Caco-2 (cell line): ENCODE data around the gene KLF1. TPM values are rescaled to one million over a fixed set of nuclear protein-coding genes. Genes with fewer than 3 reads are reported as not detected.
A peak's percentile ranks its signal among the peaks of the same experiment; 100 is the strongest.

ENCODE experiments used
- BruUV-seq: library from RNA; stranded (reverse); fragments of 400-500 nt; replicated peaks from 2 replicates; lab custom pipeline; 2021; lab: Mats Ljungman, UMichigan
- CTCF ChIA-PET: fragments of 300-600 bp; sonication (Branson Sonifier 250); formaldehyde crosslinking; loops from one replicate; lab custom pipeline; 2022; ENCODE audit warnings: antibody characterized with exemption; lab: Charles Lee
- POLR2A ChIA-PET: fragments of 300-600 bp; sonication (Branson Sonifier 250); formaldehyde crosslinking; loops from one replicate; lab custom pipeline; 2022; ENCODE audit warnings: antibody characterized with exemption; lab: Charles Lee
- DNase-seq, 2 experiments: peaks; one replicate each; pipeline versions ENCODE4 v3.0.0 to v3.0.0-alpha.2; 2020 to 2022
- H3K27me3 ChIP-seq: replicated peaks from 2 replicates; pipeline ENCODE4 v1.6.0; 2011; ENCODE audit warnings: low read length; ENCODE audit not compliant: control insufficient read depth, insufficient read depth
- H3K36me3 ChIP-seq: 2 replicates; pipeline ENCODE4 v1.5.1; 2011; ENCODE audit warnings: low read length; ENCODE audit not compliant: control insufficient read depth, insufficient read depth
- H3K4me1 ChIP-seq: fragments of 250-450 bp; sonication (Bioruptor Pico); 2 replicates; pipeline ENCODE4 v1.5.1; 2020; ENCODE audit warnings: mild to moderate bottlenecking
- H3K4me3 ChIP-seq: 2 replicates; pipeline ENCODE4 v1.5.1; 2011; ENCODE audit warnings: low read depth, mild to moderate bottlenecking, control low read depth, low read length
- H3K9me3 ChIP-seq: fragments of 250-450 bp; sonication (Bioruptor Pico); 2 replicates; pipeline ENCODE4 v1.5.1; 2020; ENCODE audit warnings: mild to moderate bottlenecking, moderate library complexity
- H3K27ac Mint-ChIP-seq: one replicate; pipeline ENCODE4 v1.8.0; 2022; ENCODE audit warnings: mixed read lengths; ENCODE audit not compliant: unreplicated experiment
- H3K27me3 Mint-ChIP-seq: one replicate; pipeline ENCODE4 v1.8.0; 2022; ENCODE audit warnings: mixed read lengths; ENCODE audit not compliant: insufficient read depth, unreplicated experiment
- H3K36me3 Mint-ChIP-seq: one replicate; pipeline ENCODE4 v1.8.0; 2022; ENCODE audit warnings: mild to moderate bottlenecking, mixed read lengths; ENCODE audit not compliant: insufficient read depth, unreplicated experiment
- H3K4me1 Mint-ChIP-seq: one replicate; pipeline ENCODE4 v1.8.0; 2022; ENCODE audit warnings: low read depth, mixed read lengths; ENCODE audit not compliant: unreplicated experiment
- H3K4me3 Mint-ChIP-seq: one replicate; pipeline ENCODE4 v1.8.0; 2022; ENCODE audit warnings: mild to moderate bottlenecking, moderate library complexity, mixed read lengths; ENCODE audit not compliant: unreplicated experiment
- H3K9me3 Mint-ChIP-seq: one replicate; pipeline ENCODE4 v1.8.0; 2022; ENCODE audit warnings: mixed read lengths; ENCODE audit not compliant: unreplicated experiment
- intact Hi-C: fragments of 100-400 bp; cut with micrococcal nuclease; formaldehyde crosslinking; loops from one replicate; pipeline ENCODE4 v1.10.0; 2022; ENCODE audit not compliant: unreplicated experiment
- total RNA-seq: library from RNA; stranded (reverse); gene quantifications from 2 replicates; pipeline ENCODE4 v1.2.3, GENCODE V29; 2022
- TF ChIP-seq, protein P1 (sequence below), 2 experiments: fragments of 200-600 bp in 1 of 2; IDR thresholded peaks; 1 replicate in 1 of 2; 2 replicates in 1 of 2; pipeline versions ENCODE4 v1.5.1 to v1.8.0; 2011 to 2022; ENCODE audit warnings: antibody characterized with exemption in 1 of 2, control low read depth in 1 of 2, inconsistent platforms in 1 of 2, low read depth in 1 of 2, low read length in 1 of 2, mild to moderate bottlenecking in 1 of 2, moderate library complexity in 1 of 2; ENCODE audit not compliant: insufficient read depth in 1 of 2, severe bottlenecking in 1 of 2, unreplicated experiment in 1 of 2

KLF1 gene
- total RNA-seq, 1 experiment from 2014 or later = not detected

DNA sequence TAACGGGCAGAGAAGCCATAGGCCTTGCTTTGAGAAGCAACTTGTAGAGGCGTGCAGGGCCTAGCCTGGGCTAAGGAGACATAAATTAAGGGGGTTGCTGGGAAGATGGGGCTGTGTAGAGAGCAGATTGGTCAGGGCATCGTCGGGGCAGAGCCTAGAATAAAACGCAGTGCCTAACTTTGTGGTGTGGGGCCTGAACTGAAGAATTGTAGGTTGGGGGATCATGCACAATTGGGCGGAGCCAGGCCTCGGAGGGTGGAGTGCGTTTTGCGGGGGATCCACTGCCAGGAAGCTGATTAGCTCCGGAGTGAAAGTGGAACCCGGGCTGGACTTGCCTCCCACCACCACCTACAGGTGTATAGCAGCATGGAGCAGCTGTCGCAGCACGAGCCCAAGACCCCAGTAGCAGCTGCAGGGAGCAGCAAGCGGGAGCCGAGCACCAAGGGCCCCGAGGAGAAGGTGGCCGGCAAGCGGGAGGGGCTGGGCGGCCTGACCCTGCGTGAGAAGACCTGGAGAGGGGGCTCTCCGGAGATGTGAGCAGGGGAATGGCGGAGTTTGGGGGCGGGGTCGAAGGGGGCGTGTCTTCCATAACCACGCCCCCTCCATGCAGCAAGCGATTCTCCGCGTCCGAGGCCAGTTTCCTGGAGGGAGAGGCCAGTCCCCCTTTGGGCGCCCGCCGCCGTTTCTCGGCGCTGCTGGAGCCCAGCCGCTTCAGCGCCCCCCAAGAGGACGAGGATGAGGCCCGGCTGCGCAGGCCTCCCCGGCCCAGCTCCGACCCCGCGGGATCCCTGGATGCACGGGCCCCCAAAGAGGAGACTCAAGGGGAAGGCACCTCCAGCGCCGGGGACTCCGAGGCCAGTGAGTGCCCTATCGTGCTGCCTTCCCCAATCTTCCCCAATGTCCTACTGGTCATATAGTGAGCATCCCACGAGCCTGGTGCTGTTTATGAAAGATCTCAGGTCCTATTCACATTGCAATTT lies 19.6 kb downstream of the KLF1 start:
- intact Hi-C loops = no loop called here
- DNase-seq = peak; percentile 54 to 58
- no peaks in the 10 kb centered on the region for H3K27me3 ChIP-seq
- ChIA-PET POLR2A (no interaction called here), CTCF (interaction anchor here (1.1 kb wide), 1 partner anchor 19 kb away, joined by 3 read pairs; no protein-coding TSS in a partner anchor)
- peaks cover 5% of the 10 kb centered on the region for H3K36me3 Mint-ChIP-seq
- no peak overlapping the region for H3K27ac Mint-ChIP-seq
- no peaks in the 10 kb centered on the region for H3K9me3 ChIP-seq
- peak overlapping the region; percentile 27 for H3K4me3 ChIP-seq
- TF ChIP-seq, protein P1, sequence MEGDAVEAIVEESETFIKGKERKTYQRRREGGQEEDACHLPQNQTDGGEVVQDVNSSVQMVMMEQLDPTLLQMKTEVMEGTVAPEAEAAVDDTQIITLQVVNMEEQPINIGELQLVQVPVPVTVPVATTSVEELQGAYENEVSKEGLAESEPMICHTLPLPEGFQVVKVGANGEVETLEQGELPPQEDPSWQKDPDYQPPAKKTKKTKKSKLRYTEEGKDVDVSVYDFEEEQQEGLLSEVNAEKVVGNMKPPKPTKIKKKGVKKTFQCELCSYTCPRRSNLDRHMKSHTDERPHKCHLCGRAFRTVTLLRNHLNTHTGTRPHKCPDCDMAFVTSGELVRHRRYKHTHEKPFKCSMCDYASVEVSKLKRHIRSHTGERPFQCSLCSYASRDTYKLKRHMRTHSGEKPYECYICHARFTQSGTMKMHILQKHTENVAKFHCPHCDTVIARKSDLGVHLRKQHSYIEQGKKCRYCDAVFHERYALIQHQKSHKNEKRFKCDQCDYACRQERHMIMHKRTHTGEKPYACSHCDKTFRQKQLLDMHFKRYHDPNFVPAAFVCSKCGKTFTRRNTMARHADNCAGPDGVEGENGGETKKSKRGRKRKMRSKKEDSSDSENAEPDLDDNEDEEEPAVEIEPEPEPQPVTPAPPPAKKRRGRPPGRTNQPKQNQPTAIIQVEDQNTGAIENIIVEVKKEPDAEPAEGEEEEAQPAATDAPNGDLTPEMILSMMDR (IDR thresholded peaks at IDR 0.05; ENCODE audit: insufficient read depth in 1 of 2, low read depth in 1 of 2, low read length in 1 of 2, severe bottlenecking in 1 of 2, unreplicated experiment in 1 of 2) = no peak
- H3K9me3 Mint-ChIP-seq = peaks cover 11% of the 10 kb centered on the region
- no TSS peak for BruUV-seq
- H3K27me3 Mint-ChIP-seq = no peaks in the 10 kb centered on the region
- H3K4me1 Mint-ChIP-seq = peaks cover 6% of the 10 kb centered on the region
- peak overlapping the region; percentile 67 for H3K4me3 Mint-ChIP-seq
- H3K36me3 ChIP-seq = no peaks in the 10 kb centered on the region
- H3K4me1 ChIP-seq = no peaks in the 10 kb centered on the region

DNA sequence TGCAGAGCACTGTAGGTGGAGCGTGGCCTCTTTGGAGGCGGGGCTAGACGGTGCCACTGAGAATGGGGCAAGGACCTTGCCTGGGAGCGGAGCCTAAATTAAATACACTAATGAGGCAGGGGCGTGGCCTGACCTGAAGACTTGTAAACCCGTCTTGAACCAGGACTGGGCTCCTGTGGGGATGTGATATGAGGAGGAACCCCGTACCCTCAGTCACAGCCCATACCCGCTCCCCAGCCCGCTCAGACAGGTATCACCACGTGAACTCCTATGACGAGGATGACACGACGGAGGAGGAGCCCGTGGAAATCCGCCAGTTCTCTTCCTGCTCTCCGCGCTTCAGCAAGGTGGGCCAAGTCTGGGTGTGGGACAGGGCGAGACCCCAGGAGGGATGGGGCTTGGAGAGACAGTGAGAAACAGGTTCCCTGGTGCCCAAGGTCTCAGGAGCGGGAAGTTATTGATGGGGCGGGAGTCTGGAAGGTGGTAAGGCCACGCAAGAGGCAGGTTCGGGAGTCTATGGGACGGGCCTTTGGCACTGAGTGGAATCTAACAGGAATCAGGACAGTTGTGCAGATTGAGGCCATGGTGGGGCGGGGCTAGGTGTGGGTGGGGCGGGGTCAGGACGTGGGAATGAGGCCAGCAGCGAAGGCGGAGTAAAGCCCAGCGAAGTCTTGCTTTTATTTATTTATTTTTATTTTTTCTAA lies 20.4 kb downstream of the KLF1 start:
- POLR2A ChIA-PET = no interaction called here
- no peak overlapping the region for H3K27ac Mint-ChIP-seq
- H3K9me3 Mint-ChIP-seq = peaks cover 2% of the 10 kb centered on the region
- peaks cover under 1% of the 10 kb centered on the region for H3K4me1 Mint-ChIP-seq
- CTCF ChIA-PET = interaction anchor here (1.1 kb wide), 1 partner anchor 19 kb away, joined by 3 read pairs; no protein-coding TSS in a partner anchor
- H3K4me3 Mint-ChIP-seq = peak overlapping the region; percentile 67
- H3K27me3 Mint-ChIP-seq = no peaks in the 10 kb centered on the region
- no peaks in the 10 kb centered on the region for H3K27me3 ChIP-seq
- no peaks in the 10 kb centered on the region for H3K36me3 Mint-ChIP-seq
- TF ChIP-seq, protein P1 (IDR thresholded peaks at IDR 0.05; ENCODE audit: insufficient read depth in 1 of 2, low read depth in 1 of 2, low read length in 1 of 2, severe bottlenecking in 1 of 2, unreplicated experiment in 1 of 2) = no peak
- intact Hi-C loops = no loop called here
- no peak overlapping the region for H3K4me3 ChIP-seq
- no peak for DNase-seq
- BruUV-seq = no TSS peak
- no peaks in the 10 kb centered on the region for H3K36me3 ChIP-seq
- H3K9me3 ChIP-seq = no peaks in the 10 kb centered on the region
- no peaks in the 10 kb centered on the region for H3K4me1 ChIP-seq

DNA sequence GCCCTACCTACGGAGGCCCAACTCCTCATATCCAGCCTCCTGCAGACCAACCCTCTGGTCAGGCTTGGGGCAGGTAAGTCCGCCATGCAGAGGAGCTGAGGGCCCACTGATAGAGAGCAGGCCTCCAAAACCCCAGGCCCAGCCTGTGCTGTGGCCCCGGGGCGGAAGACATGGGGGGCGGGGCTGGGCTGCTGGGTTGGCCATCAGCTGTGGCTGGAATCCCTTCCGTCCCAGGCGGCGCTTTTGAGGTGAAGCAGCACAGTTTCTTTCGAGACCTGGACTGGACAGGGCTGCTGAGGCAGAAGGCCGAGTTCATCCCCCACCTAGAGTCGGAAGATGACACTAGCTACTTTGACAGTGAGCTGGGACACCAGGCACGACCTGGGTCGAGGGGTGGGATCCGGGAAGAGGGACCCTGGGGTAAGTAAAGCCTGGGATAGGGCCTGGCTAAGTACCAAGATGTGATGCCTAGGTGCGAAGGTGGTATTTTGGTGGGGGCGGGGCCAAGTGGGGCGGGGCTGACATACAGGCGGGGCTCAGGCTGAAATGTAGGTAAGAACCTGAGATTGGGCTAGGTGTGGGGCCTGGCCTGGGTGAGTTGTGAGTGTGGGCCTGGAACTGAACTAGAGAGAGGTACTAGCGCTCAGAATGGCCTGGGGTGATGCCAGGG lies 21.1 kb downstream of the KLF1 start:
- TF ChIP-seq, protein P1 (IDR thresholded peaks at IDR 0.05; ENCODE audit: insufficient read depth in 1 of 2, low read depth in 1 of 2, low read length in 1 of 2, severe bottlenecking in 1 of 2, unreplicated experiment in 1 of 2) = no peak
- Histone ChIP-seq H3K27me3 (no peaks in the 10 kb centered on the region), H3K36me3 (no peaks in the 10 kb centered on the region), H3K4me1 (no peaks in the 10 kb centered on the region), H3K9me3 (no peaks in the 10 kb centered on the region), H3K4me3 (no peak overlapping the region)
- H3K4me3 Mint-ChIP-seq = no peak overlapping the region
- no TSS peak for BruUV-seq
- no peaks in the 10 kb centered on the region for H3K36me3 Mint-ChIP-seq
- peaks cover 2% of the 10 kb centered on the region for H3K27me3 Mint-ChIP-seq
- POLR2A ChIA-PET = no interaction called here
- H3K27ac Mint-ChIP-seq = no peak overlapping the region
- H3K4me1 Mint-ChIP-seq = no peaks in the 10 kb centered on the region
- intact Hi-C loops = no loop called here
- DNase-seq = no peak
- CTCF ChIA-PET = no interaction called here
- H3K9me3 Mint-ChIP-seq = no peaks in the 10 kb centered on the region
